ENCODE data around the gene TCF7L2.

DNA sequence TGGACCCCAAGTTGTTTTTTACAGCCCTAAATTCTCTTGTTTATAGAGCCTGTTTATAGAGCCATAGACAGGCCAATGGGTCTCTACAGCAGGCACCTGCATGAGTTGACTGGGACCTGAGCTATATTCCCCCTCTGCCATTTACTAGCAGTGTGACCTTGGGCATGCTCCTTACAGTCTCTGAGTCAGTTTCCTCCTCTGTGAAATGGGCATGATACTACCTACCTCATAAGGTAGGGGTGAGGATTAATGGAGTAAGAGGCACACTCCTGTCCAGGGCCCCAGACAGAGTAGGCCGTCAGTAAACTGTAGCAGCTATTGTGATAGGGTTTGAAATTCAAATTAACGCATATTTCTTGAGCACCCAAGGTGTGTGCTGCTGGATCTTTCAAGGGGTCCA lies 138.1 kb downstream of the TCF7L2 start:
- TF ChIP-seq CTCF (IDR thresholded peaks at IDR 0.05) = no peak
- TF ChIP-seq POLR2A (IDR thresholded peaks at IDR 0.05) = no peak

Data from stomach (tissue), 4 donors.